DND-41 (cell line): Measurements from ENCODE around the gene ECM1.

Experiments
- CTCF ChIP-seq: IDR thresholded peaks from 2 replicates; pipeline ENCODE4 v1.5.1; 2012; ENCODE audit warnings: borderline replicate concordance, low read length, moderate library complexity, mild to moderate bottlenecking; ENCODE audit not compliant: poor library complexity, severe bottlenecking; ENCODE audit errors: extremely low read depth
- EZH2 ChIP-seq: IDR thresholded peaks from 3 replicates; pipeline ENCODE4 v1.6.1; 2012; ENCODE audit warnings: borderline replicate concordance, low read depth, mild to moderate bottlenecking, moderate library complexity, low read length, inconsistent platforms; ENCODE audit not compliant: severe bottlenecking

GRCh38 chr1:150528196-150528595 is 20.3 kb downstream of the ECM1 start:
- TF ChIP-seq CTCF (no peak), EZH2 (no peak)
